GM12878 (cell line): ENCODE measurements around the gene BPTF. TPM values are rescaled to one million over a fixed set of nuclear protein-coding genes. Genes with fewer than 3 reads are reported as not detected.

ENCODE experiments used
- ATAC-seq: fragments of 200-7000 bp; cut with Tn5 transposase; 3 replicates; pipeline ENCODE4 v1.9.1; 2020; ENCODE audit warnings: mild to moderate bottlenecking, moderate library complexity
- BruUV-seq: library from RNA; stranded (reverse); fragments of 400-500 nt; replicated peaks from 2 replicates; lab custom pipeline; 2021; lab: Mats Ljungman, UMichigan
- CTCF ChIA-PET: fragments of 300-600 bp; sonication (Branson Sonifier 250); formaldehyde crosslinking; extraction: SDS; loops from one replicate; lab custom pipeline; 2021; ENCODE audit warnings: inconsistent platforms; lab: Yijun Ruan, JAX
- POLR2A ChIA-PET: fragments of 350-600 bp; formaldehyde crosslinking; extraction: SDS; loops from one replicate; lab custom pipeline; 2021; ENCODE audit warnings: inconsistent platforms; lab: Charles Lee
- RAD21 ChIA-PET: fragments of 300-600 bp; sonication (Branson Sonifier 250); formaldehyde crosslinking; loops from one replicate; lab custom pipeline; 2023; ENCODE audit warnings: antibody characterized with exemption; ENCODE audit not compliant: unreplicated experiment; lab: Charles Lee
- SMC1A ChIA-PET: fragments of 300-600 bp; sonication (Branson Sonifier 250); formaldehyde crosslinking; loops from one replicate; lab custom pipeline; 2023; ENCODE audit not compliant: unreplicated experiment, uncharacterized antibody; lab: Charles Lee
- DNase-seq: peaks from one replicate; pipeline ENCODE4 v3.0.0-alpha.2; 2011; ENCODE audit warnings: low read depth, low spot score
- FAIRE-seq: peaks from 3 replicates; lab custom pipeline; 2011; peaks lifted over from hg19 to GRCh38; lab: Jason Lieb, UNC
- H2AFZ ChIP-seq: 2 replicates; pipeline ENCODE4 v1.6.0; 2011; ENCODE audit warnings: low read depth, low read length, control low read depth; ENCODE audit not compliant: control insufficient read depth
- H3K27ac ChIP-seq: 2 replicates; pipeline ENCODE4 v1.5.1; 2011; ENCODE audit warnings: control low read depth; ENCODE audit not compliant: control insufficient read depth, insufficient read depth
- H3K27me3 ChIP-seq, 2 experiments: replicated peaks in 1 of 2; 2 replicates each; pipeline versions ENCODE4 v1.6.0 to v1.6.1; 2011; ENCODE audit warnings: low read length in 1 of 2; ENCODE audit not compliant: control insufficient read depth in 2 of 2, insufficient read depth in 2 of 2
- H3K36me3 ChIP-seq, 2 experiments: 2 replicates each; pipeline ENCODE4 v1.5.1; 2011; ENCODE audit warnings: low read length in 1 of 2; ENCODE audit not compliant: control insufficient read depth in 2 of 2, insufficient read depth in 2 of 2
- H3K4me1 ChIP-seq: 2 replicates; pipeline ENCODE4 v1.6.1; 2011; ENCODE audit warnings: mild to moderate bottlenecking, low read length, moderate library complexity, mixed read lengths; ENCODE audit not compliant: control insufficient read depth, insufficient read depth
- H3K4me2 ChIP-seq: 2 replicates; pipeline ENCODE4 v1.6.0; 2011; ENCODE audit warnings: control low read depth; ENCODE audit not compliant: control insufficient read depth, insufficient read depth
- H3K4me3 ChIP-seq: fragments of 200-600 bp; sonication (generic); 2 replicates; pipeline ENCODE4 v1.5.1; 2016
- H3K79me2 ChIP-seq: 2 replicates; pipeline ENCODE4 v1.6.0; 2011; ENCODE audit warnings: low read length; ENCODE audit not compliant: control insufficient read depth, insufficient read depth
- H3K9ac ChIP-seq: 2 replicates; pipeline ENCODE4 v1.8.0; 2011; ENCODE audit warnings: low read length, control low read depth, mixed read lengths; ENCODE audit not compliant: control insufficient read depth, insufficient read depth
- H3K9me3 ChIP-seq: replicated peaks from 3 replicates; pipeline ENCODE4 v1.5.1; 2011; ENCODE audit warnings: mild to moderate bottlenecking, low read length; ENCODE audit not compliant: control insufficient read depth, insufficient read depth
- H4K20me1 ChIP-seq: 2 replicates; pipeline ENCODE4 v1.6.0; 2011; ENCODE audit not compliant: control insufficient read depth, insufficient read depth
- FOXM1 ChIP-seq: IDR thresholded peaks from 2 replicates; pipeline ENCODE4 v1.6.1; 2012; ENCODE audit warnings: low read depth, mild to moderate bottlenecking, inconsistent platforms, low read length, moderate library complexity
- TCF7 ChIP-seq: IDR thresholded peaks from 2 replicates; pipeline ENCODE4 v1.6.1; 2014; ENCODE audit warnings: antibody characterized with exemption, borderline replicate concordance
- ZNF24 ChIP-seq: fragments of 450-650 bp; IDR thresholded peaks from 2 replicates; pipeline ENCODE4 v1.6.1; 2017; ENCODE audit warnings: antibody characterized with exemption, mild to moderate bottlenecking
- ZNF384 ChIP-seq: IDR thresholded peaks from 2 replicates; pipeline ENCODE4 v1.6.1; 2012; ENCODE audit warnings: low read depth, mild to moderate bottlenecking, low read length, improper control_type of control experiment, borderline replicate concordance
- ZZZ3 ChIP-seq: IDR thresholded peaks from 2 replicates; pipeline ENCODE4 v1.6.1; 2011; ENCODE audit warnings: low read depth; ENCODE audit not compliant: control insufficient read depth, insufficient read length
- WGBS: methylation state at CpG from one replicate; pipeline ENCODE4 v1.1.6; 2016; ENCODE audit warnings: low lambda C conversion rate; ENCODE audit not compliant: insufficient replicate concordance, insufficient coverage; ENCODE audit errors: missing lambda C conversion rate; 5-methylcytosine and 5-hydroxymethylcytosine counted together
- in situ Hi-C: fragments of 300-500 bp; cut with MboI; formaldehyde crosslinking; loops from 9 replicates; pipeline ENCODE4 v1.14.3; 2018; ENCODE audit warnings: mixed read lengths
- intact Hi-C: fragments of 100-400 bp; cut with micrococcal nuclease; formaldehyde crosslinking; loops from one replicate; pipeline ENCODE4 v1.14.2; 2022; ENCODE audit not compliant: unreplicated experiment
- polyA plus RNA-seq, 11 experiments: library from polyadenylated mRNA; depleted of rRNA in 4 of 11; unstranded in 6 of 11; stranded (reverse) in 5 of 11; fragments of >200 nt; fragmentation: Nextera tagmentation in 4 of 11; fragmentation: Illumina TruSeq in 1 of 11; extraction: Ambion mirVana in 4 of 11; extraction: Trizol in 1 of 11; gene quantifications; 1 replicate in 1 of 11; 2 replicates in 10 of 11; pipeline versions ENCODE4 v1.2.1 to v1.2.3, GENCODE V29; 2011 to 2016; ENCODE audit warnings: inconsistent platforms in 2 of 11, missing spikeins in 2 of 11, low read depth in 1 of 11
- total RNA-seq, 4 experiments: library from RNA; depleted of rRNA in 3 of 4; stranded (reverse); fragments of >200 nt in 3 of 4; fragmentation: Illumina TruSeq in 1 of 4; extraction: Trizol in 1 of 4; gene quantifications; 2 replicates each; pipeline versions ENCODE4 v1.2.1 to v1.2.3, GENCODE V29; 2013 to 2021
- TF ChIP-seq, protein P1 (sequence below): IDR thresholded peaks from 2 replicates; pipeline ENCODE4 v1.6.1; 2012; ENCODE audit warnings: low read depth, low read length, improper control_type of control experiment

BPTF gene
- total and polyA plus RNA-seq, 10 of the 15 experiments (the other 5 are each of a cell fraction or from before 2014, with no cell fraction given): 19.4 to 78.3 (median 44.8) TPM

- ATAC-seq (no peak), FAIRE-seq (no peak)
- ChIA-PET CTCF (interaction anchor here (0.7 to 2.2 kb wide), 2 partner anchors 19 kb away, joined by 3 to 6 read pairs; no protein-coding TSS in a partner anchor), RAD21 (no interaction called here), SMC1A (interaction anchor here (0.5 kb wide), 1 partner anchor 134 kb away, joined by 4 read pairs; no protein-coding TSS in a partner anchor)
- Histone ChIP-seq H3K27me3 (no peaks in the 10 kb centered on the region), H3K79me2 (no peaks in the 10 kb centered on the region), H3K4me2 (no peak overlapping the region), H3K4me1 (no peaks in the 10 kb centered on the region), H2AFZ (no peak overlapping the region)
- BruUV-seq: no TSS peak
- intact Hi-C loops (no loop called here), in situ Hi-C loops (no loop called here)
- no peak for TF ChIP-seq ZNF24
- no peak for TF ChIP-seq ZZZ3
- TF ChIP-seq, all 136 proteins: peak for 0
- Histone ChIP-seq H3K9ac (no peak overlapping the region), H3K9me3 (no peaks in the 10 kb centered on the region), H3K36me3 (no peaks in the 10 kb centered on the region; a peak in 1 of 4 replicates), H3K4me3 (no peak overlapping the region), H3K27ac (no peak overlapping the region), H4K20me1 (no peaks in the 10 kb centered on the region)
- WGBS: 46% methylated on average over 3 of the region's 3 CpGs
- POLR2A ChIA-PET: no interaction called here
- DNase-seq: no peak
Observed at GRCh38 chr17:67983383-67983688, 158.0 kb downstream of the BPTF start.

- SMC1A ChIA-PET: no interaction called here
- ATAC-seq (no peak), DNase-seq (no peak), FAIRE-seq (no peak)
- Histone ChIP-seq H3K4me1 (peaks cover 3% of the 10 kb centered on the region; the same call in 1 of the 2 replicates), H3K79me2 (no peaks in the 10 kb centered on the region), H3K4me3 (no peak overlapping the region), H3K9ac (no peak overlapping the region), H3K9me3 (no peaks in the 10 kb centered on the region), H3K36me3 (no peaks in the 10 kb centered on the region), H3K4me2 (no peak overlapping the region), H3K27me3 (peaks cover 0 to 3% of the 10 kb centered on the region in 2 experiments; a peak in 1 of 4 replicates), H3K27ac (no peak overlapping the region), H4K20me1 (no peaks in the 10 kb centered on the region), H2AFZ (no peak overlapping the region)
- TF ChIP-seq, protein P1, sequence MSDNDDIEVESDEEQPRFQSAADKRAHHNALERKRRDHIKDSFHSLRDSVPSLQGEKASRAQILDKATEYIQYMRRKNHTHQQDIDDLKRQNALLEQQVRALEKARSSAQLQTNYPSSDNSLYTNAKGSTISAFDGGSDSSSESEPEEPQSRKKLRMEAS: no peak
- TF ChIP-seq FOXM1 (no peak), ZNF384 (no peak), ZZZ3 (no peak), TCF7 (no peak)
- RAD21 ChIA-PET: no interaction called here
- intact Hi-C loops: no loop called here
- BruUV-seq: no TSS peak
- WGBS: 83% methylated on average over 4 of the region's 4 CpGs
- in situ Hi-C loops: no loop called here
- POLR2A ChIA-PET: no interaction called here
- CTCF ChIA-PET: interaction anchor here (1.1 kb wide), 1 partner anchor 21 kb away, joined by 3 read pairs; no protein-coding TSS in a partner anchor
Observed at GRCh38 chr17:67990909-67991308, 165.6 kb downstream of the BPTF start.
